WTC11 (cell line): ENCODE measurements around the gene FUT8.

ENCODE experiments used
- CBFB ChIP-seq: sonication (generic); formaldehyde crosslinking; IDR thresholded peaks from 2 replicates; pipeline ENCODE4 v1.8.1; 2022; ENCODE audit warnings: mild to moderate bottlenecking, low read depth, missing genetic modification reagents
- FOXP1 ChIP-seq: sonication (generic); formaldehyde crosslinking; IDR thresholded peaks from 2 replicates; pipeline ENCODE4 v1.8.0; 2022; ENCODE audit warnings: missing genetic modification reagents, mild to moderate bottlenecking, moderate library complexity, borderline replicate concordance
- JUN ChIP-seq: sonication (generic); formaldehyde crosslinking; IDR thresholded peaks from 2 replicates; pipeline ENCODE4 v1.8.0; 2023; ENCODE audit warnings: mild to moderate bottlenecking, missing genetic modification reagents
- SMAD3 ChIP-seq: sonication (generic); formaldehyde crosslinking; IDR thresholded peaks from 2 replicates; pipeline ENCODE4 v1.8.0; 2022; ENCODE audit warnings: missing genetic modification reagents, mild to moderate bottlenecking, borderline replicate concordance
- SP1 ChIP-seq: sonication (generic); formaldehyde crosslinking; conservative IDR thresholded peaks from 2 replicates; pipeline ENCODE4 v1.8.1; 2022; ENCODE audit warnings: missing genetic modification reagents
- TP53 ChIP-seq: sonication (generic); formaldehyde crosslinking; IDR thresholded peaks from 2 replicates; pipeline ENCODE4 v1.8.1; 2023; ENCODE audit warnings: mild to moderate bottlenecking, missing genetic modification reagents
- ZBTB21 ChIP-seq: sonication (generic); formaldehyde crosslinking; IDR thresholded peaks from 2 replicates; pipeline ENCODE4 v1.8.1; 2023; ENCODE audit warnings: mild to moderate bottlenecking, missing genetic modification reagents, borderline replicate concordance
- TF ChIP-seq, protein P1 (sequence below): fragments of 200-600 bp; IDR thresholded peaks from 2 replicates; pipeline ENCODE4 v1.8.0; 2022; ENCODE audit warnings: antibody characterized with exemption
- TF ChIP-seq, protein P2 (sequence below): sonication (generic); formaldehyde crosslinking; conservative IDR thresholded peaks from 2 replicates; pipeline ENCODE4 v1.8.1; 2022; ENCODE audit warnings: mild to moderate bottlenecking, missing genetic modification reagents
- TF ChIP-seq, protein P3 (sequence below): sonication (generic); formaldehyde crosslinking; IDR thresholded peaks from 2 replicates; pipeline ENCODE4 v1.8.0; 2022; ENCODE audit warnings: mild to moderate bottlenecking, missing genetic modification reagents
- TF ChIP-seq, protein P4 (sequence below): sonication (generic); formaldehyde crosslinking; IDR thresholded peaks from 2 replicates; pipeline ENCODE4 v1.8.0; 2022; ENCODE audit warnings: mild to moderate bottlenecking, missing genetic modification reagents
- TF ChIP-seq, protein P5 (sequence below): sonication (generic); formaldehyde crosslinking; IDR thresholded peaks from 2 replicates; pipeline ENCODE4 v1.8.1; 2023; ENCODE audit warnings: mild to moderate bottlenecking, moderate library complexity, missing genetic modification reagents

DNA sequence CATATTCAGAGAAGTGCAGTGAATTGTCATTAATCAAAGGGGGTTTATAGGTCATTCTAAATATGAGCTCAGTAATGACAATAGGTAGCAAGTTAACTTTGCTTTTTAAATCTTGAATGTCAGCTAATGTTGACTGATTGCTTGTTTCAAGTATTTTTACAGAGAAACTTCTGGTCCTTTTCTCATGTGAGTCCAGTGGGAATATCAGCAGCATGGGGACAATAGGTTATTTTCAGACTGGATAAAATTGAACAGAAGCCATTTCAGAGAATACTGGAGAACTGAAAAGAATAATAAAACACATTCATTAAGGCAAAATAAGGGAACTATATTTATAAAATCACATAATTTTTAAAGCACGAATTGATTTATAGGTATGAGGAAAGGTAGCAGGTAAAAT is 78.7 kb downstream of the FUT8 start:
- TF ChIP-seq, protein P1, sequence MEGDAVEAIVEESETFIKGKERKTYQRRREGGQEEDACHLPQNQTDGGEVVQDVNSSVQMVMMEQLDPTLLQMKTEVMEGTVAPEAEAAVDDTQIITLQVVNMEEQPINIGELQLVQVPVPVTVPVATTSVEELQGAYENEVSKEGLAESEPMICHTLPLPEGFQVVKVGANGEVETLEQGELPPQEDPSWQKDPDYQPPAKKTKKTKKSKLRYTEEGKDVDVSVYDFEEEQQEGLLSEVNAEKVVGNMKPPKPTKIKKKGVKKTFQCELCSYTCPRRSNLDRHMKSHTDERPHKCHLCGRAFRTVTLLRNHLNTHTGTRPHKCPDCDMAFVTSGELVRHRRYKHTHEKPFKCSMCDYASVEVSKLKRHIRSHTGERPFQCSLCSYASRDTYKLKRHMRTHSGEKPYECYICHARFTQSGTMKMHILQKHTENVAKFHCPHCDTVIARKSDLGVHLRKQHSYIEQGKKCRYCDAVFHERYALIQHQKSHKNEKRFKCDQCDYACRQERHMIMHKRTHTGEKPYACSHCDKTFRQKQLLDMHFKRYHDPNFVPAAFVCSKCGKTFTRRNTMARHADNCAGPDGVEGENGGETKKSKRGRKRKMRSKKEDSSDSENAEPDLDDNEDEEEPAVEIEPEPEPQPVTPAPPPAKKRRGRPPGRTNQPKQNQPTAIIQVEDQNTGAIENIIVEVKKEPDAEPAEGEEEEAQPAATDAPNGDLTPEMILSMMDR: no peak
- TF ChIP-seq SMAD3 (CRISPR knock-in tag) (no peak), CBFB (CRISPR knock-in tag) (no peak), JUN (no peak), SP1 (CRISPR knock-in tag) (no peak), TP53 (CRISPR knock-in tag) (no peak), ZBTB21 (CRISPR knock-in tag) (no peak), FOXP1 (no peak)
- TF ChIP-seq, protein P2, sequence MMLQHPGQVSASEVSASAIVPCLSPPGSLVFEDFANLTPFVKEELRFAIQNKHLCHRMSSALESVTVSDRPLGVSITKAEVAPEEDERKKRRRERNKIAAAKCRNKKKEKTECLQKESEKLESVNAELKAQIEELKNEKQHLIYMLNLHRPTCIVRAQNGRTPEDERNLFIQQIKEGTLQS (CRISPR knock-in tag): no peak
- TF ChIP-seq, protein P3, sequence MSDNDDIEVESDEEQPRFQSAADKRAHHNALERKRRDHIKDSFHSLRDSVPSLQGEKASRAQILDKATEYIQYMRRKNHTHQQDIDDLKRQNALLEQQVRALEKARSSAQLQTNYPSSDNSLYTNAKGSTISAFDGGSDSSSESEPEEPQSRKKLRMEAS (CRISPR knock-in tag): no peak
- TF ChIP-seq, protein P4, sequence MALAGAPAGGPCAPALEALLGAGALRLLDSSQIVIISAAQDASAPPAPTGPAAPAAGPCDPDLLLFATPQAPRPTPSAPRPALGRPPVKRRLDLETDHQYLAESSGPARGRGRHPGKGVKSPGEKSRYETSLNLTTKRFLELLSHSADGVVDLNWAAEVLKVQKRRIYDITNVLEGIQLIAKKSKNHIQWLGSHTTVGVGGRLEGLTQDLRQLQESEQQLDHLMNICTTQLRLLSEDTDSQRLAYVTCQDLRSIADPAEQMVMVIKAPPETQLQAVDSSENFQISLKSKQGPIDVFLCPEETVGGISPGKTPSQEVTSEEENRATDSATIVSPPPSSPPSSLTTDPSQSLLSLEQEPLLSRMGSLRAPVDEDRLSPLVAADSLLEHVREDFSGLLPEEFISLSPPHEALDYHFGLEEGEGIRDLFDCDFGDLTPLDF (CRISPR knock-in tag): no peak
- TF ChIP-seq, protein P5, sequence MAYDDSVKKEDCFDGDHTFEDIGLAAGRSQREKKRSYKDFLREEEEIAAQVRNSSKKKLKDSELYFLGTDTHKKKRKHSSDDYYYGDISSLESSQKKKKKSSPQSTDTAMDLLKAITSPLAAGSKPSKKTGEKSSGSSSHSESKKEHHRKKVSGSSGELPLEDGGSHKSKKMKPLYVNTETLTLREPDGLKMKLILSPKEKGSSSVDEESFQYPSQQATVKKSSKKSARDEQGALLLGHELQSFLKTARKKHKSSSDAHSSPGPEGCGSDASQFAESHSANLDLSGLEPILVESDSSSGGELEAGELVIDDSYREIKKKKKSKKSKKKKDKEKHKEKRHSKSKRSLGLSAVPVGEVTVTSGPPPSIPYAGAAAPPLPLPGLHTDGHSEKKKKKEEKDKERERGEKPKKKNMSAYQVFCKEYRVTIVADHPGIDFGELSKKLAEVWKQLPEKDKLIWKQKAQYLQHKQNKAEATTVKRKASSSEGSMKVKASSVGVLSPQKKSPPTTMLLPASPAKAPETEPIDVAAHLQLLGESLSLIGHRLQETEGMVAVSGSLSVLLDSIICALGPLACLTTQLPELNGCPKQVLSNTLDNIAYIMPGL (CRISPR knock-in tag): no peak
